ENCODE results near the gene GOLGA6B.

DNA sequence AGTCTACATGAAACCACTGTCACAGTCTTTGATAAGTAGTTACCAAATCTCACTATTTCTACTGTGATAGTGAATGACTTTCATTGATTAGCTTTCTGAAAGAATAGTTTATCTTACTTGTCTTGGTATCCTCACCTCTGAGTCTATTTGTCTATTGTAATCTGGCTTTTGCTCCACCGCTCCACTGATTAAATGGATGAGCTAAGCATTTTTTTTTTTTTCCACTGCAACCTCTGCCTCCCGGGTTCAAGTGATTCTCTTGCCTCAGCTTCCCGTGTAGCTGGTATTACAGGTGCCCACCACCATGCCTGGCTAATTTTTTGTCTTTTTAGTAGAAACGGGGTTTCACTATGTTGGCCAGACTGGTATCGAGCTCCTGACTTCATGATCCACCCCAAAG, 44.4 kb downstream of the GOLGA6B start:
- TF ChIP-seq, protein P1, sequence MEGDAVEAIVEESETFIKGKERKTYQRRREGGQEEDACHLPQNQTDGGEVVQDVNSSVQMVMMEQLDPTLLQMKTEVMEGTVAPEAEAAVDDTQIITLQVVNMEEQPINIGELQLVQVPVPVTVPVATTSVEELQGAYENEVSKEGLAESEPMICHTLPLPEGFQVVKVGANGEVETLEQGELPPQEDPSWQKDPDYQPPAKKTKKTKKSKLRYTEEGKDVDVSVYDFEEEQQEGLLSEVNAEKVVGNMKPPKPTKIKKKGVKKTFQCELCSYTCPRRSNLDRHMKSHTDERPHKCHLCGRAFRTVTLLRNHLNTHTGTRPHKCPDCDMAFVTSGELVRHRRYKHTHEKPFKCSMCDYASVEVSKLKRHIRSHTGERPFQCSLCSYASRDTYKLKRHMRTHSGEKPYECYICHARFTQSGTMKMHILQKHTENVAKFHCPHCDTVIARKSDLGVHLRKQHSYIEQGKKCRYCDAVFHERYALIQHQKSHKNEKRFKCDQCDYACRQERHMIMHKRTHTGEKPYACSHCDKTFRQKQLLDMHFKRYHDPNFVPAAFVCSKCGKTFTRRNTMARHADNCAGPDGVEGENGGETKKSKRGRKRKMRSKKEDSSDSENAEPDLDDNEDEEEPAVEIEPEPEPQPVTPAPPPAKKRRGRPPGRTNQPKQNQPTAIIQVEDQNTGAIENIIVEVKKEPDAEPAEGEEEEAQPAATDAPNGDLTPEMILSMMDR (IDR thresholded peaks at IDR 0.05) = no peak
- no peak for TF ChIP-seq POLR2A (IDR thresholded peaks at IDR 0.05)
